H1 (cell line): Measurements from ENCODE around the gene HSP90B1. TPM values are rescaled to one million over a fixed set of nuclear protein-coding genes. Genes with fewer than 3 reads are reported as not detected.

Experiments
- CTCF ChIA-PET: fragments of 300-600 bp; sonication (Branson Sonifier 250); formaldehyde crosslinking; loops from one replicate; lab custom pipeline; 2021; ENCODE audit not compliant: partially characterized antibody; lab: Charles Lee
- POLR2A ChIA-PET: fragments of 300-600 bp; sonication (Branson Sonifier 250); formaldehyde crosslinking; loops from one replicate; lab custom pipeline; 2021; ENCODE audit warnings: inconsistent platforms; ENCODE audit not compliant: partially characterized antibody; lab: Charles Lee
- DNase-seq, 2 experiments: peaks; one replicate each; pipeline versions ENCODE4 v3.0.0 to v3.0.0-alpha.2; 2010 to 2022; ENCODE audit warnings: low spot score in 2 of 2, low read depth in 1 of 2, mixed read lengths in 1 of 2
- FAIRE-seq: peaks from 2 replicates; lab custom pipeline; 2011; peaks lifted over from hg19 to GRCh38; lab: Jason Lieb, UNC
- H2AFZ ChIP-seq: 2 replicates; pipeline ENCODE4 v1.8.1; 2012; ENCODE audit warnings: low read length, inconsistent platforms
- H2AK5ac ChIP-seq: 2 replicates; pipeline ENCODE4 v1.6.1; 2013; ENCODE audit warnings: low read depth, low read length
- H2BK120ac ChIP-seq: replicated peaks from 2 replicates; pipeline ENCODE3; 2013; ENCODE audit warnings: low read depth, low read length, inconsistent platforms
- H2BK12ac ChIP-seq: 2 replicates; pipeline ENCODE4 v1.6.1; 2013; ENCODE audit warnings: low read depth, low read length
- H2BK15ac ChIP-seq: 2 replicates; pipeline ENCODE4 v1.6.1; 2013; ENCODE audit warnings: low read length
- H2BK20ac ChIP-seq: 2 replicates; pipeline ENCODE4 v1.6.1; 2013; ENCODE audit warnings: low read length
- H2BK5ac ChIP-seq: 2 replicates; pipeline ENCODE4 v1.6.1; 2013; ENCODE audit warnings: low read depth, low read length
- H3K14ac ChIP-seq: 2 replicates; pipeline ENCODE4 v1.6.1; 2013; ENCODE audit warnings: inconsistent platforms; ENCODE audit not compliant: insufficient read length
- H3K18ac ChIP-seq: 2 replicates; pipeline ENCODE4 v1.6.1; 2013; ENCODE audit warnings: low read length; ENCODE audit errors: extremely low read depth
- H3K23ac ChIP-seq: 2 replicates; pipeline ENCODE4 v1.6.1; 2013; ENCODE audit warnings: inconsistent platforms; ENCODE audit not compliant: insufficient read length
- H3K23me2 ChIP-seq: 2 replicates; pipeline ENCODE4 v1.6.1; 2013; ENCODE audit warnings: low read depth, low read length
- H3K27ac ChIP-seq: 2 replicates; pipeline ENCODE4 v1.6.1; 2011; ENCODE audit warnings: low read depth, low read length, inconsistent platforms
- H3K27me3 ChIP-seq, 4 experiments: replicated peaks in 1 of 4; 1 replicate in 1 of 4; 2 replicates in 3 of 4; pipeline versions ENCODE4 v1.6.1 to v1.8.1; 2011 to 2013; ENCODE audit warnings: low read length in 3 of 4, mild to moderate bottlenecking in 3 of 4, inconsistent platforms in 2 of 4, mixed read lengths in 2 of 4, moderate library complexity in 1 of 4; ENCODE audit not compliant: control insufficient read depth in 3 of 4, insufficient read depth in 3 of 4; ENCODE audit errors: extremely low read depth in 1 of 4
- H3K36me3 ChIP-seq, 4 experiments: 2 replicates each; pipeline versions ENCODE4 v1.6.1 to v1.8.1; 2011 to 2013; ENCODE audit warnings: mild to moderate bottlenecking in 4 of 4, low read length in 3 of 4, moderate library complexity in 2 of 4, control low read depth in 1 of 4, inconsistent platforms in 1 of 4; ENCODE audit not compliant: insufficient read depth in 4 of 4, control insufficient read depth in 2 of 4
- H3K4ac ChIP-seq: replicated peaks from 2 replicates; pipeline ENCODE3; 2013; ENCODE audit warnings: low read length, low read depth, mixed read lengths, inconsistent platforms; ENCODE audit not compliant: insufficient read length
- H3K4me1 ChIP-seq, 4 experiments: replicated peaks in 1 of 4; 1 replicate in 1 of 4; 2 replicates in 3 of 4; pipeline versions ENCODE4 v1.6.1 to v1.8.1; 2011 to 2013; ENCODE audit warnings: low read length in 3 of 4, inconsistent platforms in 2 of 4, mixed read lengths in 1 of 4; ENCODE audit not compliant: insufficient read depth in 4 of 4, control insufficient read depth in 3 of 4
- H3K4me2 ChIP-seq, 2 experiments: 2 replicates each; pipeline versions ENCODE4 v1.6.1 to v1.8.1; 2011 to 2013; ENCODE audit warnings: low read depth in 2 of 2, low read length in 2 of 2, control low read depth in 1 of 2, inconsistent platforms in 1 of 2, mild to moderate bottlenecking in 1 of 2; ENCODE audit not compliant: insufficient read depth in 1 of 2
- H3K4me3 ChIP-seq, 4 experiments: fragments of 200-600, 300-600 bp in 1 of 4; sonication (generic), shearing (Covaris generic), sonication (Bioruptor Twin) in 1 of 4; 2 replicates each; pipeline versions ENCODE4 v1.5.1 to v1.8.1; 2011 to 2016; ENCODE audit warnings: low read length in 4 of 4, low read depth in 3 of 4, control low read depth in 2 of 4, inconsistent platforms in 2 of 4, mild to moderate bottlenecking in 2 of 4, mixed read lengths in 1 of 4, moderate library complexity in 1 of 4; ENCODE audit not compliant: insufficient read depth in 2 of 4; ENCODE audit errors: extremely low read depth in 1 of 4
- H3K56ac ChIP-seq: replicated peaks from 2 replicates; pipeline ENCODE3; 2013; ENCODE audit warnings: low read depth, mild to moderate bottlenecking, mixed read lengths, low read length, inconsistent platforms; ENCODE audit not compliant: insufficient read length
- H3K79me1 ChIP-seq: 2 replicates; pipeline ENCODE4 v1.6.1; 2013; ENCODE audit warnings: low read depth, low read length, control low read depth
- H3K79me2 ChIP-seq, 2 experiments: 2 replicates each; pipeline versions ENCODE4 v1.6.1 to v1.8.1; 2012 to 2013; ENCODE audit warnings: low read length in 2 of 2, mild to moderate bottlenecking in 2 of 2, inconsistent platforms in 1 of 2; ENCODE audit not compliant: insufficient read depth in 2 of 2, control insufficient read depth in 1 of 2
- H3K9ac ChIP-seq, 4 experiments: replicated peaks in 1 of 4; 1 replicate in 1 of 4; 2 replicates in 3 of 4; pipeline versions ENCODE4 v1.6.1 to v1.8.1; 2011 to 2013; ENCODE audit warnings: low read depth in 3 of 4, low read length in 3 of 4, control low read depth in 2 of 4, mild to moderate bottlenecking in 2 of 4, moderate library complexity in 2 of 4, inconsistent platforms in 1 of 4; ENCODE audit errors: extremely low read depth in 1 of 4
- H3K9me3 ChIP-seq, 2 experiments: 2 replicates each; pipeline versions ENCODE4 v1.6.1 to v1.8.1; 2012 to 2013; ENCODE audit warnings: mild to moderate bottlenecking in 2 of 2, moderate library complexity in 2 of 2, control low read depth in 1 of 2, inconsistent platforms in 1 of 2, low read depth in 1 of 2, low read length in 1 of 2, mixed read lengths in 1 of 2; ENCODE audit not compliant: insufficient read depth in 2 of 2
- H4K20me1 ChIP-seq, 2 experiments: replicated peaks in 1 of 2; 2 replicates each; pipeline versions ENCODE3 to v1.8.1; 2011 to 2013; ENCODE audit warnings: inconsistent platforms in 2 of 2, low read length in 2 of 2, mild to moderate bottlenecking in 1 of 2; ENCODE audit not compliant: insufficient read depth in 2 of 2, control insufficient read depth in 1 of 2
- H4K5ac ChIP-seq: 2 replicates; pipeline ENCODE4 v1.6.1; 2013; ENCODE audit warnings: low read length, low read depth, mixed read lengths, inconsistent platforms; ENCODE audit not compliant: insufficient read length
- H4K8ac ChIP-seq: 2 replicates; pipeline ENCODE4 v1.8.0; 2013; ENCODE audit warnings: mild to moderate bottlenecking, moderate library complexity, low read length, inconsistent platforms; ENCODE audit not compliant: insufficient read depth; ENCODE audit errors: extremely low read depth
- H4K91ac ChIP-seq: replicated peaks from 2 replicates; pipeline ENCODE3; 2013; ENCODE audit warnings: low read length, mixed read lengths, inconsistent platforms; ENCODE audit not compliant: insufficient read length
- GABPA ChIP-seq: IDR thresholded peaks from 2 replicates; pipeline ENCODE4 v1.6.1; 2011; ENCODE audit warnings: mild to moderate bottlenecking, low read length, moderate library complexity, borderline replicate concordance; ENCODE audit not compliant: insufficient read depth
- POLR2A ChIP-seq, 2 experiments: IDR thresholded peaks; 1 replicate in 1 of 2; 2 replicates in 1 of 2; pipeline ENCODE4 v1.6.1; 2011; ENCODE audit warnings: low read depth in 2 of 2, low read length in 2 of 2, mild to moderate bottlenecking in 2 of 2; ENCODE audit errors: control extremely low read depth in 1 of 2
- WGBS, 2 experiments: shearing (Covaris generic) in 1 of 2; methylation state at CpG; one replicate each; pipeline versions ENCODE4 v1.1.6 to v1.1.7; 2013 to 2015; ENCODE audit warnings: low lambda C conversion rate in 2 of 2, mixed read lengths in 2 of 2, inconsistent platforms in 1 of 2, low coverage in 1 of 2, missing lambda C conversion rate in 1 of 2; ENCODE audit not compliant: insufficient replicate concordance in 2 of 2, insufficient coverage in 1 of 2, insufficient read length in 1 of 2; ENCODE audit errors: extremely low coverage in 1 of 2, missing lambda C conversion rate in 1 of 2; 5-methylcytosine and 5-hydroxymethylcytosine counted together
- polyA plus RNA-seq, 7 experiments: library from polyadenylated mRNA; depleted of rRNA in 3 of 7; stranded (reverse) in 5 of 7; unstranded in 2 of 7; fragments of >200 nt in 5 of 7; fragments of 200-250 nt in 2 of 7; gene quantifications; 1 replicate in 5 of 7; 2 replicates in 1 of 7; 4 replicates in 1 of 7; pipeline versions ENCODE4 v1.2.1 to v1.2.3, GENCODE V29; 2011 to 2013; ENCODE audit warnings: missing spikeins in 2 of 7, mixed read lengths in 2 of 7
- total RNA-seq: library from RNA; stranded (reverse); fragmentation: NEBNext Ultra II Directional; extraction: Animal tissue kit (Norgen Biotek cat#: 25700); gene quantifications from 2 replicates; pipeline ENCODE4 v1.2.1, GENCODE V29; 2021

The HSP90B1 gene
- total and polyA plus RNA-seq, 2 of the 8 experiments (the other 6 are each of a cell fraction or from before 2014, with no cell fraction given): 161 to 847 TPM

DNA sequence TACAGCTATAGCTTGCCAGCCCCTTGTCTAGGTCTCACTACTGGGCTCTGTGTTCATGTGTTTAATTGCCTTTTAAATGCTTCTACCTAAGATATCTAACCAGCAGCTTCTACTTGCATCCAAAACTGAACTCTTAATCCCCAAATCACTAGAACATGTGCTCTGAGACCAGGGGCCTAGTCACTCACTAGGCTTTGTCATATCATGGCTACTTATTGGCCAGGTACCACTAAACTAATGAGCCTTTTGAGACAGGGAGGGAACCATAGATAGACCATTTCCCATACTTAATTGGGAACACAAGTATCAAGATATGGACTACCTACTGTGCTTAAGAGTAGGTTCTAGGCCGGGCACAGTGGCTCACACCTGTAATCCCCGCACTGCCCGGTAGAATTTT lies 6.5 kb downstream of the HSP90B1 start:
- no peak overlapping the region for H4K5ac ChIP-seq
- H4K20me1 ChIP-seq: peaks cover 5 to 6% of the 10 kb centered on the region in 2 experiments
- no peak overlapping the region for H2BK12ac ChIP-seq
- no peak overlapping the region for H3K4ac ChIP-seq
- no peak overlapping the region for H3K23ac ChIP-seq
- no peaks in the 10 kb centered on the region; a peak in 1 of 7 replicates for H3K4me1 ChIP-seq
- 96% methylated on average over 3 of the region's 3 CpGs; no CpG with 5 or more reads in 1 of the 2 experiments for WGBS, 2 experiments
- no peak overlapping the region for H2AFZ ChIP-seq
- no peak overlapping the region for H4K91ac ChIP-seq
- no peak overlapping the region for H2BK120ac ChIP-seq
- H3K27me3 ChIP-seq: no peaks in the 10 kb centered on the region
- TF ChIP-seq GABPA (no peak), POLR2A (IDR thresholded peaks at IDR 0.05; ENCODE audit: control extremely low read depth in 1 of 2, low read depth in 2 of 2, low read length in 2 of 2) (peak in 1 of 2 experiments; percentile 59; a peak in 1 of 3 replicates)
- FAIRE-seq (no peak), DNase-seq (no peak)
- no peak overlapping the region for H2AK5ac ChIP-seq
- no peak overlapping the region for H4K8ac ChIP-seq
- no peak overlapping the region for H2BK5ac ChIP-seq
- no peaks in the 10 kb centered on the region for H3K9me3 ChIP-seq
- H3K4me3 ChIP-seq: no peak overlapping the region
- no peaks in the 10 kb centered on the region for H3K23me2 ChIP-seq
- H3K56ac ChIP-seq: no peak overlapping the region
- H3K36me3 ChIP-seq: peaks cover 48 to 97% (median 79%) of the 10 kb centered on the region in 4 experiments
- H2BK15ac ChIP-seq: no peak overlapping the region
- H3K79me1 ChIP-seq: 0 out of 2 replicates have a peak, but pooled peaks cover 2% of the 10 kb centered on the region
- ChIA-PET POLR2A (interaction anchor here (0.7 to 8.8 kb wide), 2 partner anchors 14 to 986 kb away, joined by 3 to 80 read pairs; no protein-coding TSS in a partner anchor), CTCF (interaction anchor here (0.9 to 1.2 kb wide), 2 partner anchors 9 to 58 kb away, joined by 3 read pairs; no protein-coding TSS in a partner anchor)
- H3K9ac ChIP-seq: no peak overlapping the region
- H2BK20ac ChIP-seq: no peak overlapping the region
- no peak overlapping the region for H3K27ac ChIP-seq
- no peak overlapping the region for H3K4me2 ChIP-seq
- H3K79me2 ChIP-seq: peaks cover 4 to 44% of the 10 kb centered on the region in 2 experiments; a peak in 3 of 4 replicates
- H3K18ac ChIP-seq: no peak overlapping the region
- H3K14ac ChIP-seq: no peak overlapping the region
